GM18867 (cell line): ENCODE results near the gene KRT35.
"Not testable (repeated sequence)": the region's sequence is repeated elsewhere in the genome, so short reads cannot be mapped to it uniquely, and the experiment has no call there.

Source experiments
- ATAC-seq: cut with Tn5 transposase; IDR thresholded peaks from one replicate; pipeline ENCODE4 v1.9.1; 2021; ENCODE audit warnings: mild to moderate bottlenecking, moderate library complexity; ENCODE audit not compliant: unreplicated experiment

The KRT35 gene

GRCh38 chr17:41463746-41464145 is 17.2 kb downstream of the KRT35 start:
- ATAC-seq, result no peak

GRCh38 chr17:41462705-41463104 is 18.2 kb downstream of the KRT35 start:
- no peak for ATAC-seq

- no peak for ATAC-seq
These were observed 23.3 kb downstream of the KRT35 start for GRCh38 chr17:41457676-41458075.

GRCh38 chr17:41456204-41456603 is 24.7 kb downstream of the KRT35 start:
- no peak for ATAC-seq

GRCh38 chr17:41455236-41455635 is 25.7 kb downstream of the KRT35 start:
- no peak for ATAC-seq

DNA sequence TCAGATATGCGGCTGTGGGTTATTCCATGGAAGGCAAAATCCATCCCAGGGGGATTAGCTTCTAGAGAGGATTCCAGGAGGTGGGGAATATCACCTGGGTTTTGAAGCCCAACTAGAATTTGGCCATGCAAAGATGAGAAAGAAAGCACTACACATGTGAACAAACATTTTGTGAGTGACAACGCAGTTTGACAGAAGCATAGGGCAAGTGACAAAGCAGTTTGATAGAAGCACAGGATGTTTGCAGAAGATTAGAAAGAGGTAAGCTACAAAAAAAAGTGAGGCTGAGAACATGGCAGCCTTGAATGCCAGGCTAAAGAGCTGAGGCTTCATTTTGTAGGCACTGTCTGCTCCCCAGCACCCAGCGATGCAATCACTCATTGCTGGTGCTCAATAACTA is 27.9 kb downstream of the KRT35 start:
- no peak for ATAC-seq

DNA sequence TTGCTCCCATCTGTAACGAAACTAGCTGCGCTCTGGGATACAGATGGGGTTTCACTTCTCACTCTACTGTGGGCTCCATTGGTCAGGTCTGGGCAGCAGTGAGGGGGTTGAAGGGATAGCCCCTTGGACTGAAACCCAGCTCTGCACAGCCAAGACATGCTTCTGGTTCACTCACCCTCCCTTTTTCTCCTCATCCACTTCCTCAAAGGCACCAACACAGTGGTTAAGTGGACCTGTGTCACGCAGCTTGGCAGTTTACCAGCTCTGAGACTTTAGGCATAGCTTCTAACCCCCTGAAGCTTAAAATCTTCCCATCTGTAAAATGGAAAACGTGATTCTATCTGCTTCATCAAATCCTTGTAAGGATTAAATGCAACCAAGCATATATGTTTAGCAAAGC is 28.7 kb downstream of the KRT35 start:
- no peak for ATAC-seq

DNA sequence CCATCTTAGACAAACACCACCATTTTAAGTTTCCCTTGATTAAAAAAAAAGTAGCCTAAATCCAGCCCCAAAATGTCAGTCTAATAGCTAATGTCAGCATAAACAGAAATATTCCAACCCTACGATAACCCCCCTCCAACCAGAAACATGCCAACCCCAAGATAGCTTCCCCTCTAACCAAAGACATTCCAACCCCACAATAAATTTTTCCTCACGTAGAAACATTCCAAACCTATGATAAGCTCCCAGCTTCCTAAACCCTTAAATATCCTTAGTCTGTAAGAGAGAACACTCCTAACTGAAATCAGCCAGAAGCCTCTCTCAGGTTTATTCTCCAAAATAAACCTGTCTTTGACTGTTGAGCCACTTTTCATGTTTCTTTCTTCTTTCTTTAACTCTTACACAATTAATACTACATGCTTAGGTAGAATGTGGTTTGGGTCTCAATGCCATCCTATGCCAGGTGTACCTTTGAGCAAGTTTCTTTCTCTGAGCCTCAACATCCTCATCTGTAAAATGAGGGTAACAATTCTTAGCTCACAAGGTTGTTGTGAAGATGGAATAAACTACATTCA is 29.7 kb downstream of the KRT35 start:
- ATAC-seq, result no peak

DNA sequence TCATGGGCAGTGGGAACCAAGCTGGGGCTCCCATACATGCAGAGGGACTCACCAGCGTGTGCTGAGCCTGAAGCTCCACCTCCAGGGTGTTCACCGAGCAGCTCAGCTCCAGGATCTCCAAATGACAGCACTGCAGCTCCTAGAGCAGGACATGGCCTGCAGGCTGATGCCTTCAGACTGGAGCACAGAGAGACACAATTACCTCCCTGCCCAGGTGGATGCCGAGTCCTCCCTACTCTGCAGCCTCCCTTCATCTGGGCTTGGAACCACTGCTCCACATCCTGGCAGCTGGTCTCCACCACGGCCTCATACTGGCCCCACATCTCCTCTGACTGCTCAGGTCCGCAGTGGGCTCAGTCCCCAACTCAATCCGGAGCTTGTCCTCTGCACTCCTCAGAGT is 31.9 kb downstream of the KRT35 start:
- no peak for ATAC-seq

DNA sequence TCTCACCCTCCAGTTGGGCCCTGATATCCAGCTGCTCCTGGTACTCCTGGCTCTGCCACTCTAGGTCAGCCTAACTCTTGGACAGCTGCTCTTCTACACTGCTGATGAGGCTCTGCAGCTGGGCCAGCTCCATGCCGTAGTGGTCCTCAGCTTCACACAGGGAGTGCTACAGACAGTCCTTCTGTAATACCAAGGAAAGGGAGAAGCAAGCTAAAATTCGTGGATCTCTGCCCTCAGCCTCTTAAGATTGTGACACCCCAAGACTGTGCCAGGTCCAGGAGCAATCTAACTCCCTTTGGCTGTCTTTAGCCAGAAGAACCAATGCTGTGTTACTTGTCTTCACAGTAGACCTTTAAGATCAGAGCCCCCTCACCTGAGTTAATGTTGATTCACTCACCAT is 32.4 kb downstream of the KRT35 start:
- no peak for ATAC-seq

DNA sequence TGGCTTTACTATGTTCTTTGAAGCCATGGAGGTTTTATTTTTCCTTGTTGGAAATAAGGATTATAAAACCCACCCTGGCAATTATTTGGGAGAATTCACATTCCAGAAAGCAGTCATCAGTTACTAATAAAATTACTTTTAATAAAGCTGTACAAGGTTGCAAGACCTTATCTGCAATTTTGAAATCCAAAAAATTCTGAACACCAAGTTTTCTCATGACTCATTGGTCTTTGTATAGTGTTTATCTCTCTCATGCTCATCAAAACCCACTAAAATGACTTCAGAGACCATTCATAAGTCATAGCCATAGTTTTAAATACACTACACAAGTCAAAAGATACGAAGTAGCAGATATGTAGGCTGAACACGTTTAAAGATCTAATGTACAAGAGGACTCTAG is 34.1 kb downstream of the KRT35 start:
- no peak for ATAC-seq

DNA sequence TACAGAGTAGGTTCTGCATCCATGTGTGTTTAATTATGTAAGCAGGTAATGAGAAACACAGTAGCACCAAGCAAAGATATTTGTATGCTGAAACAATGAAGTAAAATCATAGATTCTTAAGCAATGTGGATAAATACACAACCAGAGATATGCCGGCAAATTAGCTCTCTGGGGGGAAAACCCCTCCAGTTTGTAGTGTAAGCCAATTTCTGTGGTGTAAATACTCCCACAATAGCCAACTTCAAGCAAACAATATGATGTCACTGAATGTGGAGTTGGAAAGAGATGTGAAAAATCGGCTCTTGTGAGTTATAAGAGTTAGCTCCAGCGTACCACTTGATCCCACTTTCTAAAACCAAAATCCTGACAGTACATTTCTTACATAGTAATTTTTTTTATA is 36.3 kb downstream of the KRT35 start:
- ATAC-seq, result no peak

DNA sequence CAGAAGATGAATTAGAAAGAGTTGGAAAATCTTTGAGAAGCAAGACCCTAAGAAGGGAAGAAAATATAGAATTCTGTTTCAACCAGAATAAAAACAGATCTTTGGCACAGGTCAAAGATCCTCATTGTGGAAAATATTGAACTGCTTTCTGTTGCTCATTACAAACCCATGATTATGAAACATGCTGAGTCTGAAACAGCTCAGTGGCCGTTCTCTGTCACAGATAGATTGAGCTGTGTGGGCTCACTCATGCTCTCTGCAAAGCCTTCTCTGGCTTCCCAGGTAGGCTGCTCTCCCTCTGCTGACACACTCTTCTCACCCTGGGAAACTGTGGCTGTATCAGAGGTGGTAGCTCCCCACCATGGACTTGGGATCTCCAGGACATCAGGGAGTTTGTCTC is 36.8 kb downstream of the KRT35 start:
- no peak for ATAC-seq

GRCh38 chr17:41442739-41443138 is 38.2 kb downstream of the KRT35 start:
- ATAC-seq, result no peak

GRCh38 chr17:41440531-41441033 is 40.4 kb downstream of the KRT35 start, which contains the start of gene KRT38:
Gene KRT38 (minus strand): TSS chr17:41440983. CDS start chr17:41440921, 62 bp downstream.
- no peak for ATAC-seq

- ATAC-seq, result no peak
These were observed 41.6 kb downstream of the KRT35 start for GRCh38 chr17:41439375-41439774.

DNA sequence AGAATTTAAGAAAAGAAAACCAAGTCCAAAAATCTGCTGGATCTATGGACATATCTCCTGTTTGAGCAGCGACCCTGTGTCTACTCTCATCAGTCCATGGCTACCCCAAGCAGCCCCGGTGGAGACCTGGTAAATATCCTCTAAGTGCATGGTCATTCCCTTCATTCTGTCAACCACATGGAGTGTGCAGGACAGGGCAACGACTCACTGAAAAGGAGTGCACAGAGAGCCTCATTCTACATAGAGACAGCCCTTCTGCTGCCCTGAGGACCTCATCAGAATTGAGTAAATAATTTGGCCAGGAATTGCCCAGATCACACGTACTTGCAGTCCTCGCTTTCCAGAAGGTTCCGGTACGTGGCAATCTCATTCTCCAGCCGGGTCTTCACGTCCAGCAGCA is 43.2 kb downstream of the KRT35 start:
- no peak for ATAC-seq

GRCh38 chr17:41437254-41437653 is 43.7 kb downstream of the KRT35 start:
- ATAC-seq, result no peak

DNA sequence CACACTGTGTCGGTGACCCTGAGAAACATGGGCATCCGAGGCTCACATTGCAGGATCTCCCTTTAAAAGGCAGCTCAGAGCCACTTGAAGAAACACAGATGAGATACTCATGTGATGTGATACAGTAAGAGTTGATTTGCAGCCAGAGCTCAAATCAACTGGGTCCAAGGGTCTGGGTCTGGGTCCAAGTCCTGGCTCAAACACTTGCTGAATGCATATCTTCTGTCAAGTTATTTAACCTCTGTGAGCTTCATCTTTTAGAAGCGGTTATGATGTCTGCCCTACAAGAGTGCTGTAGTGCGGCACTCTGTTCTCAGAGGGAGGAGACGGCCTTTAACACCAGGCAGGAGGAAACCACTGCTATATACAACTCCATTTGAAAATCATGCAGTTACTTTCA is 46.5 kb downstream of the KRT35 start:
- ATAC-seq, result no peak

DNA sequence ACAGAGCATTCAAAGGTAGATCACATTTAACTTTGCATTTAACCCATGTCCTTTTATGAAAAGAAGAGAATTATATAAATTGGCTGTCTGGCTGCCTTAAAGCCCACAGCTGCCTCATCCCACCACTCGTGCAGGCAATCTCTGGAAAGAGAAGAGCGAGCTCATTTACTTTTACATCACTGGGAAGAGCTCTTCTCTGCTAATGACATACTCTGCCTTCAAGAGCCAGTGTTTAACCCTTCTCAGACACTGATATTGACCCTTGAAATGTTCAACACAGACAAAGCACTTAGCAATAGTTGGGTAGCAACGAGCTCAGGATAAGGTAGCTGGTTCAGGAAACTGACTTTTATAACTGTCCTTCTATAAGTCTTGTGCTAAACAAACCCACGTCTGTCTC is 46.9 kb downstream of the KRT35 start:
- no peak for ATAC-seq

- ATAC-seq, result no peak
These were observed 47.4 kb downstream of the KRT35 start for GRCh38 chr17:41433586-41433985.

DNA sequence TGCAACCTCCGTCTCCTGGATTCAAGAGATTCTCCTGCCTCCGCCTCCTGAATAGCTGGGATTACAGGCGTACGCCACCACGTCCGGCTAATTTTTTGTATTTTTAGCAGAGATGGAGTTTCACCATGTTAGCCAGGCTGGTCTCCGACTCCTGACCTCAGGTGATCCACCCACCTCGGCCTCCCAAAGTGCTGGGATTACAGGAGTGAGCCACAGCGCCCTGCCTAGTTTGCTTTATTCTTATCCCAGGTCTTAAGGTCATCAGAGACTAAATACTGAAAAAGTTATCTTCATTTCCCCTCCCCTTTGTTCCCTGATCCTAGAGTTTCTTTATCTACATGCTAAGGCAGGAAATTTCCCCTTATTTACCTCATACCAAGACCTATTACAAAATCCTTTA is 50.6 kb downstream of the KRT35 start:
- ATAC-seq, result not testable (repeated sequence)

GRCh38 chr17:41429667-41430066 is 51.3 kb downstream of the KRT35 start:
- ATAC-seq, result no peak
